Measurements from ENCODE around the gene PRR11. TPM values are rescaled to one million over a fixed set of nuclear protein-coding genes. Genes with fewer than 3 reads are reported as not detected.
A peak's percentile ranks its signal among the peaks of the same experiment; 100 is the strongest.

PRR11 gene
- total and polyA plus RNA-seq, 2 experiments from 2014 or later, result 3.6 to 3.8 TPM

DNA sequence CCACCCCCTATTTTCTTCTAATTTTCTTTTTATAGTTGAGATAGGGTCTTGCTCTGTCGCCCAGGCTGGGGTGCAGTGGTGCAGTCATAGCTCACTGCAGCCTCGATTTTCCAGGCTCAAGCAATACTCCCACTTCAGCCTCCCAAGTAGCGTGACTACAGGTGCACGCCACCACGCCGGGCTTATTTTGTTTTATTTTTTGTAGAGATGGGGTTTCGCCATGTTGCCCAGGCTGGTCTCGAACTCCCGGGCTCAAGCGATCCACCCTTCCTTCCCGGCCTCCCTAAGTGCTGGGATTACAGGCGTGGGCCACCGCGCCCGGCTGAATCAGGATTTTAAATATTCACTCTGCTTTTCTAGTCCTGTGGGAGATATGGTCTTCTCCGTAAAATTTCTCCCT lies 63.8 kb downstream of the PRR11 start:
- no peak for DNase-seq (ENCODE audit: low spot score)
- H3K4me3 ChIP-seq, result no peak overlapping the region
- TF ChIP-seq EZH2 (IDR thresholded peaks at IDR 0.05; ENCODE audit: borderline replicate concordance) (no peak), EZH2phosphoT487 (IDR thresholded peaks at IDR 0.05; ENCODE audit: low read depth, severe bottlenecking, unreplicated experiment) (no peak)
- TF ChIP-seq, protein P1, sequence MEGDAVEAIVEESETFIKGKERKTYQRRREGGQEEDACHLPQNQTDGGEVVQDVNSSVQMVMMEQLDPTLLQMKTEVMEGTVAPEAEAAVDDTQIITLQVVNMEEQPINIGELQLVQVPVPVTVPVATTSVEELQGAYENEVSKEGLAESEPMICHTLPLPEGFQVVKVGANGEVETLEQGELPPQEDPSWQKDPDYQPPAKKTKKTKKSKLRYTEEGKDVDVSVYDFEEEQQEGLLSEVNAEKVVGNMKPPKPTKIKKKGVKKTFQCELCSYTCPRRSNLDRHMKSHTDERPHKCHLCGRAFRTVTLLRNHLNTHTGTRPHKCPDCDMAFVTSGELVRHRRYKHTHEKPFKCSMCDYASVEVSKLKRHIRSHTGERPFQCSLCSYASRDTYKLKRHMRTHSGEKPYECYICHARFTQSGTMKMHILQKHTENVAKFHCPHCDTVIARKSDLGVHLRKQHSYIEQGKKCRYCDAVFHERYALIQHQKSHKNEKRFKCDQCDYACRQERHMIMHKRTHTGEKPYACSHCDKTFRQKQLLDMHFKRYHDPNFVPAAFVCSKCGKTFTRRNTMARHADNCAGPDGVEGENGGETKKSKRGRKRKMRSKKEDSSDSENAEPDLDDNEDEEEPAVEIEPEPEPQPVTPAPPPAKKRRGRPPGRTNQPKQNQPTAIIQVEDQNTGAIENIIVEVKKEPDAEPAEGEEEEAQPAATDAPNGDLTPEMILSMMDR (IDR thresholded peaks at IDR 0.05; ENCODE audit: poor library complexity), result no peak
- H3K27ac ChIP-seq, result peak overlapping the region; percentile 17
- no peaks in the 10 kb centered on the region for H3K4me1 ChIP-seq (ENCODE audit: insufficient read depth)
- H3K4me2 ChIP-seq, result peak overlapping the region; percentile 76
- peak overlapping the region; percentile 82 for H2AFZ ChIP-seq
- H3K36me3 ChIP-seq (replicated peaks; ENCODE audit: insufficient read depth, low read depth), result no peaks in the 10 kb centered on the region
- no peaks in the 10 kb centered on the region for H3K9me2 ChIP-seq (replicated peaks; ENCODE audit: insufficient read depth)
- WGBS (ENCODE audit: low lambda C conversion rate, missing lambda C conversion rate), result 93% methylated on average over 16 of the region's 16 CpGs
- H3K9me3 ChIP-seq (ENCODE audit: low read depth), result no peaks in the 10 kb centered on the region
- H3K79me2 ChIP-seq, result peaks cover 8% of the 10 kb centered on the region
- no peaks in the 10 kb centered on the region for H3K27me3 ChIP-seq
- H4K20me1 ChIP-seq (ENCODE audit: insufficient read depth, poor library complexity, severe bottlenecking), result no peaks in the 10 kb centered on the region

DNA sequence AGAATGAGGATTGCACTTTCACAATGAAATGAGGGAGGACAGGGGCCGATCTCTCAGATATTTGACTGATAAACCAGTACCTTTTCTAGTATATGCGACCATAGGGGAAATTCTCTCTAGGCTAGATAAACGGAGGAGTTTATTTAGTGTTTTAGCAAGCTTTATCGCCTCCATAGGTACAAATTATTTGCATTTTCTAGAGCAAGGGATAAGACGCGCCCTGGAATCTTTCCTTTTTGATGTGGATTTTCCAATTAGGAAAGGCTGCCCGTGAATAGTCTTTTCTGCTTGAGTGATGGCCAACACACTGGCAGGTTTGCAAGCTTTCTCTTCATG lies 64.4 kb downstream of the PRR11 start:
- H3K4me2 ChIP-seq, result peak overlapping the region; percentile 76
- no peaks in the 10 kb centered on the region for H3K27me3 ChIP-seq
- H3K9me3 ChIP-seq (ENCODE audit: low read depth), result no peaks in the 10 kb centered on the region
- H3K4me1 ChIP-seq (ENCODE audit: insufficient read depth), result no peaks in the 10 kb centered on the region
- H3K36me3 ChIP-seq (replicated peaks; ENCODE audit: insufficient read depth, low read depth), result no peaks in the 10 kb centered on the region
- DNase-seq (ENCODE audit: low spot score), result no peak
- peak overlapping the region; percentile 17 for H3K27ac ChIP-seq
- peak overlapping the region; percentile 82 for H2AFZ ChIP-seq
- TF ChIP-seq EZH2phosphoT487 (IDR thresholded peaks at IDR 0.05; ENCODE audit: low read depth, severe bottlenecking, unreplicated experiment) (no peak), EZH2 (IDR thresholded peaks at IDR 0.05; ENCODE audit: borderline replicate concordance) (no peak)
- TF ChIP-seq, protein P1 (IDR thresholded peaks at IDR 0.05; ENCODE audit: poor library complexity), result no peak
- no peaks in the 10 kb centered on the region for H3K9me2 ChIP-seq (replicated peaks; ENCODE audit: insufficient read depth)
- H4K20me1 ChIP-seq (ENCODE audit: insufficient read depth, poor library complexity, severe bottlenecking), result no peaks in the 10 kb centered on the region
- 31% methylated on average over 7 of the region's 7 CpGs for WGBS (ENCODE audit: low lambda C conversion rate, missing lambda C conversion rate)
- H3K4me3 ChIP-seq, result peak overlapping the region; percentile 10
- peaks cover 8% of the 10 kb centered on the region for H3K79me2 ChIP-seq

DNA sequence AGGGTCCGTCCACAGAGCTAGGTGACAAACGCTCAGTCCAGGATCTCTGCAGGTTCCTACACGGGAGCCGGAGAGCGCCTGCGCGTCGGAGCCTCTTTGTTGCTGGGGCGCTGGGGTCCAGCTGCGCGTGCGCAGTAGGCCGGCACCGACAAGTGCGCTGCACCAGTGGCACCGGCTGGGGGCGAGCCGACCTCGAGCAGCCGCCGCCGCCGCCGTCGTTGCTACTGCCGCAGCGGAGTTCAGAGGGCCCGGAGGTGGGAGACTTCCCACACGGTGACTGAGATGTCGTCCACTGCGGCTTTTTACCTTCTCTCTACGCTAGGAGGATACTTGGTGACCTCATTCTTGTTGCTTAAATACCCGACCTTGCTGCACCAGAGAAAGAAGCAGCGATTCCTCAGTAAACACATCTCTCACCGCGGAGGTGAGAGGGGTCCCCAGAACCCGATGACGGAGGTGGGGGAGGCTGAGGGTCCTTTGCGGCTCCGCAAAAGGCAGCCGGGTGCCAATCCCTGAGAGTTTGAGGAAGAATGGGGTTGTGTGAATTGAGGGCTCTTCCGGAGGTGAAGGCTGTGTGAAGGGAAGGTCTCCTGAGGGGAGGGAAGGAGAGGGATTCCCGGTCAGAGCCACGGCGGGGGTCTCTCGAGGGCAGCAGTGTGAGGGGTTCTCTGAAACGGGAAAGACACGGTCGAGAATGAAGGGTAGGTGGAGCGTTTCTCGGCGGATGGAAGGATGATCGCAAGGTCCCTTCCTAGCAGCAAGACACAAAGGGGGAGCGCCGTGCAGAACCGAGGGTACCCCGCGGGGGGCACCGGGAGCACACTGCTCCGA lies 65.0 kb downstream of the PRR11 start, which contains the start of gene GDPD1:
GDPD1 (plus strand) TSS at position 184 of the 831 bp plus-strand sequence; CDS start at position 283, 99 bp downstream.
- peak within 1 kb of the TSS; percentile 81 for H3K27ac ChIP-seq
- 1% methylated on average over 58 of the region's 60 CpGs for WGBS (ENCODE audit: low lambda C conversion rate, missing lambda C conversion rate)
- DNase-seq (ENCODE audit: low spot score), result peak; percentile 99
- peak within 1 kb of the TSS; percentile 76 for H3K4me3 ChIP-seq
- TF ChIP-seq EZH2 (IDR thresholded peaks at IDR 0.05; ENCODE audit: borderline replicate concordance) (no peak), EZH2phosphoT487 (IDR thresholded peaks at IDR 0.05; ENCODE audit: low read depth, severe bottlenecking, unreplicated experiment) (no peak)
- TF ChIP-seq, protein P1 (IDR thresholded peaks at IDR 0.05; ENCODE audit: poor library complexity), result peak; percentile 72
- peaks cover 8% of the 10 kb centered on the region for H3K79me2 ChIP-seq
- H3K9me3 ChIP-seq (ENCODE audit: low read depth), result no peaks in the 10 kb centered on the region
- H4K20me1 ChIP-seq (ENCODE audit: insufficient read depth, poor library complexity, severe bottlenecking), result no peaks in the 10 kb centered on the region
- H2AFZ ChIP-seq, result peak within 1 kb of the TSS; percentile 97
- H3K4me1 ChIP-seq (ENCODE audit: insufficient read depth), result no peaks in the 10 kb centered on the region
- no peaks in the 10 kb centered on the region for H3K36me3 ChIP-seq (replicated peaks; ENCODE audit: insufficient read depth, low read depth)
- H3K4me2 ChIP-seq, result peak within 1 kb of the TSS; percentile 96
- H3K27me3 ChIP-seq, result no peaks in the 10 kb centered on the region
- H3K9me2 ChIP-seq (replicated peaks; ENCODE audit: insufficient read depth), result no peaks in the 10 kb centered on the region
